ENCODE measurements around the gene NCCRP1.

DNA sequence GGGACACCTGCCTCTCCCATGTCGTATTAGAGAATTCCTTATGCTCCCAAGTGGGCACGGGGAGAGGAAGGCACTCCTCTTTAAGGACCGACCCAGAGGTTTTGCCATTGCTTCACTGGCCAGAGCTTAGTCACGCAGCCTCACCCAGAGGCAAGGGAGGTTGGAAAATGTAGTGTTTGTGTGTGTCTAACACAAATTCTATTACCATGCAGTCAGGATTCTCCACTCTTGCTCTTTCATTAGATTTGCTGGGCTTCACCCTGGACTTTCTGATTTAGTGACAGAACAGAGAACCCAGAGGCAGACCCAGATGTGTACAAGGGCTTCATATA is 14.6 kb upstream of the NCCRP1 start:
- TF ChIP-seq, protein P1, sequence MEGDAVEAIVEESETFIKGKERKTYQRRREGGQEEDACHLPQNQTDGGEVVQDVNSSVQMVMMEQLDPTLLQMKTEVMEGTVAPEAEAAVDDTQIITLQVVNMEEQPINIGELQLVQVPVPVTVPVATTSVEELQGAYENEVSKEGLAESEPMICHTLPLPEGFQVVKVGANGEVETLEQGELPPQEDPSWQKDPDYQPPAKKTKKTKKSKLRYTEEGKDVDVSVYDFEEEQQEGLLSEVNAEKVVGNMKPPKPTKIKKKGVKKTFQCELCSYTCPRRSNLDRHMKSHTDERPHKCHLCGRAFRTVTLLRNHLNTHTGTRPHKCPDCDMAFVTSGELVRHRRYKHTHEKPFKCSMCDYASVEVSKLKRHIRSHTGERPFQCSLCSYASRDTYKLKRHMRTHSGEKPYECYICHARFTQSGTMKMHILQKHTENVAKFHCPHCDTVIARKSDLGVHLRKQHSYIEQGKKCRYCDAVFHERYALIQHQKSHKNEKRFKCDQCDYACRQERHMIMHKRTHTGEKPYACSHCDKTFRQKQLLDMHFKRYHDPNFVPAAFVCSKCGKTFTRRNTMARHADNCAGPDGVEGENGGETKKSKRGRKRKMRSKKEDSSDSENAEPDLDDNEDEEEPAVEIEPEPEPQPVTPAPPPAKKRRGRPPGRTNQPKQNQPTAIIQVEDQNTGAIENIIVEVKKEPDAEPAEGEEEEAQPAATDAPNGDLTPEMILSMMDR (IDR thresholded peaks at IDR 0.05) = no peak
- TF ChIP-seq POLR2AphosphoS5 (IDR thresholded peaks at IDR 0.05) = no peak
- TF ChIP-seq POLR2A (IDR thresholded peaks at IDR 0.05) = no peak
- TF ChIP-seq EP300 (IDR thresholded peaks at IDR 0.05) = no peak
